ENCODE results near the gene MST1. TPM values are rescaled to one million over a fixed set of nuclear protein-coding genes. Genes with fewer than 3 reads are reported as not detected.
"Not testable (repeated sequence)": the region's sequence is repeated elsewhere in the genome, so short reads cannot be mapped to it uniquely, and the experiment has no call there.

The MST1 gene
- total RNA-seq, 1 donor from 2014 or later: 10.8 TPM

DNA sequence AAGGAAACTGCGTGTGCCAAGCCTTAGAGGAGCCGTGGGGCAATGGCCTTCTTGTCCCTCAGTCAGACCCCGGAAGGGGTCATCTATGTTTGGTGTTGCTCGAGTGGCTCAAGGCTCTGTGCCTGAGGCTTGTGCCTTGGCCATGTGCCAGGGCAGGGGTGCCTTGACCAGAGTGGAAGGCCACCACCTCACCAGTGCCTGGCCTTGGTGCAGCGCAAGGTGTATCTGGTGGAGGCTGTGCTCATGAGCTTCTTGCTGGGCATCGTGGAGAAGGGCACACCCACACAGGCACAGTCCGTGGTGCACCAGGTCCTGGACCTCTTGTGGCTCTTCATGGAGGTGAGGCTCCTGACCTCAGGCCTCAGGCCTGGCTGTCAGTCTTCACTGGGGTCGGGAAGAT, 10.7 kb upstream of the MST1 start:
- intact Hi-C loops (cut with DNase I): no loop called here
- Histone ChIP-seq H3K27me3 (no peaks in the 10 kb centered on the region), H3K4me1 (no peaks in the 10 kb centered on the region), H3K9me3 (no peaks in the 10 kb centered on the region), H3K27ac (no peak overlapping the region), H3K36me3 (peaks cover 0 to 37% of the 10 kb centered on the region in 2 donors), H3K4me3 (no peak overlapping the region)
- TF ChIP-seq POLR2A (IDR thresholded peaks at IDR 0.05): no peak
- TF ChIP-seq, protein P1, sequence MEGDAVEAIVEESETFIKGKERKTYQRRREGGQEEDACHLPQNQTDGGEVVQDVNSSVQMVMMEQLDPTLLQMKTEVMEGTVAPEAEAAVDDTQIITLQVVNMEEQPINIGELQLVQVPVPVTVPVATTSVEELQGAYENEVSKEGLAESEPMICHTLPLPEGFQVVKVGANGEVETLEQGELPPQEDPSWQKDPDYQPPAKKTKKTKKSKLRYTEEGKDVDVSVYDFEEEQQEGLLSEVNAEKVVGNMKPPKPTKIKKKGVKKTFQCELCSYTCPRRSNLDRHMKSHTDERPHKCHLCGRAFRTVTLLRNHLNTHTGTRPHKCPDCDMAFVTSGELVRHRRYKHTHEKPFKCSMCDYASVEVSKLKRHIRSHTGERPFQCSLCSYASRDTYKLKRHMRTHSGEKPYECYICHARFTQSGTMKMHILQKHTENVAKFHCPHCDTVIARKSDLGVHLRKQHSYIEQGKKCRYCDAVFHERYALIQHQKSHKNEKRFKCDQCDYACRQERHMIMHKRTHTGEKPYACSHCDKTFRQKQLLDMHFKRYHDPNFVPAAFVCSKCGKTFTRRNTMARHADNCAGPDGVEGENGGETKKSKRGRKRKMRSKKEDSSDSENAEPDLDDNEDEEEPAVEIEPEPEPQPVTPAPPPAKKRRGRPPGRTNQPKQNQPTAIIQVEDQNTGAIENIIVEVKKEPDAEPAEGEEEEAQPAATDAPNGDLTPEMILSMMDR (IDR thresholded peaks at IDR 0.05): no peak
- no peak for TF ChIP-seq POLR2AphosphoS5 (IDR thresholded peaks at IDR 0.05; ENCODE audit: insufficient read depth in 1 of 2, low read depth in 1 of 2)
- no peak for DNase-seq (ENCODE audit: extremely low spot score in 2 of 2)

DNA sequence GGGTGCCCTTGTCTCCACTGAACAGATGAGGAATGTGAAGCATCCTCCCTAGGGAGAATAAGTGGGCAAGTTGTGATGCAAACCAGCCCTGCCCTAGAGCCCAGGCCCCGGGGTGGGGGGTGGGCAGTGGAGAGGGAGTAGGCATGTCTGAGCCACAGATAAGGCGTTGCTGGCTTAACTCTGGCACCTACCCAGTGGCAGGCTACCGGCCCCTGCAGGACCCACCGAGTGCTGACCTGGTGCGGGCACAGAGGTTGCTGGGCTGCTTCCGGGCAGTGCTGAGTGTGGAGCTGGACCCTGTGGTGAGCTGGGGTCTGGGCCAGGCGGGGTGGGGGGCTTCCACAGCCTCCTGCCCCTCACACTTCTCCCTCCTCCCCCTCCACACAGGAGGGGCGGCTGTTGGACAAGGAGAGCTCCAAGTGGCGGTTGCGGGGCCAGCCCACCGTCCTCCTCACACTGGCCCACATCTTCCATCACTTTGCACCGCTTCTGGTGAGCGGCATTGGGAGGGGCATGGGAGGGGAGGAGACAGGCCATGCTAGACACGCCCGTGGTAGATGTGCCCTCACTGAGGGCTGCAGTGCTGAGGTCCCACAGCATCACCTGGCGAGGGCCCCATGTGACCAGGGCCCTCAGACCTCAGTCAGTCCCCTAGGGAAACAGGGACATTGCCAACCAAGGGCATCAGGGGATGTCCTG, 10.2 kb upstream of the MST1 start:
- Histone ChIP-seq H3K36me3 (peaks cover 0 to 33% of the 10 kb centered on the region in 2 donors), H3K4me1 (no peaks in the 10 kb centered on the region), H3K9me3 (no peaks in the 10 kb centered on the region), H3K27me3 (no peaks in the 10 kb centered on the region), H3K4me3 (no peak overlapping the region), H3K27ac (no peak overlapping the region)
- intact Hi-C loops (cut with DNase I): no loop called here
- no peak for DNase-seq (ENCODE audit: extremely low spot score in 2 of 2)
- TF ChIP-seq, protein P1 (IDR thresholded peaks at IDR 0.05): no peak
- TF ChIP-seq POLR2AphosphoS5 (IDR thresholded peaks at IDR 0.05; ENCODE audit: insufficient read depth in 1 of 2, low read depth in 1 of 2) (no peak), POLR2A (IDR thresholded peaks at IDR 0.05) (no peak)

DNA sequence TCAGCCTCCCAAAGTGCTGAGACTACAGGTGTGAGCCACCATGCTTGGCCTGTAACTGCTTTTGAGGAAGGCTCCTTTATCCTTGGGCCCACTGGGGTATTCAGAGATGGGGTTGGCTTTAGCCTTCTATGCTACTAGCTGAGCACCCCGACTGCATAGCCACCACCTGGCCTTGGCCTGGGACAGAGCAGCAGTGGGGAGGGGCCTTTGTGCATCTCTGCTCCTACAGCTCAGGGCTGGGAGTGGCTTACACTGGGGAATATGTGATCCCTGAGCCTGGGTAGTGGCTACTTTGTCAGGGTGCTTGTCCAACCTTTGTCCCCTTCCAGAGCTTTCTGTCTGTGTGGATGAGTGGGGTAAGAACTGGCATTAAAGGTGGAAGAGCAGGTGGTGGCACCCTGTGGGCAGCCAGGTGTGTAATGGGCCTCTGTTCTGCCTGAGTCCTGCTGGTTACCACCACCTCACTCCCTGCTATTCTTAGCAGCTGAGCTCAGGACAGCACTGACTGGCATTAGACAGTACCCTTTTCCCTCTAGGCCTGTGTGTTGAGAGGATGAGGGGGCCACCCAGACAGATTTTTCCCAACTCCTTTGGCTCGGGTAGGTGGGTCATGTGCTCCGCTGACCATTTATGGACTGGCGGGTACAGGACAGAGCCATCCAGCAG, 6.2 kb upstream of the MST1 start:
- H3K9me3 ChIP-seq: not testable (repeated sequence)

DNA sequence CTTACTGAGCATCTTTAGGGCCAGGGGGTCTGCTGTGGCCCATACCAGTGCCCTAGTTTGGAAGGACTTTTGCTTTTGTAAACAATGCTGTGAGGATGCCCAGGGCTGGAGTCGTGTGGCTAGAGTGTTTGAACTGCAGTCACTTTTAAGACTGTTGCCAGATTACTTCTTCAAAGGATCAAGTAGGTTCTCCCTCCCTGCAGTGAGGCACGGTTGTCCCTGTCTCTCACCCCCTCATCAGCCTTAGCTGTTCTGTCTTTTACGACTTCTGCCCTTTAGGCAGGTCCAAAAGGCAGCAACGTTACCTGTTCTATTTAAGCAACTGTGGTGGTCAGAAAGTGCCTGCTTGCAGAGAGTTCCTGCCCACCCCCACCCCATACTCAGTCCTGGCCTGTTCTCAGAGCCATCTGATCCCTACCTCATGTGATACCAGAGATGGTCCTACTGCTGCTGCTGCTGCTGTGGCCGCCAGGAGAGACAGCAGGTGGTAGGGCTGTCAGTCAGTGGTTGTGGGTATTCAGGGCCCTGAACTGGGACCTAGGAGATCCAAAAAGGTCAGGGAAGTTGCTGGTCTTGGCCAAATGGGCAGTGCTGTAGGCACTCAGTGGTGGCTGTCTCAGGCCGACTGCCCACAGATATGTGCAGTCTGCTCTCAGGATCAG, 5.3 kb upstream of the MST1 start:
- DNase-seq (ENCODE audit: extremely low spot score in 2 of 2); H3K9me3 ChIP-seq; H3K4me3 ChIP-seq; H3K27me3 ChIP-seq; H3K27ac ChIP-seq; intact Hi-C loops (cut with DNase I): not testable (repeated sequence)
- peaks cover 25% of the 10 kb centered on the region for H3K4me1 ChIP-seq
- peaks cover 0 to 18% of the 10 kb centered on the region in 2 donors for H3K36me3 ChIP-seq

More for the DNA sequence above, 6.2 kb upstream of the MST1 start:
- H3K27me3 ChIP-seq; H3K4me3 ChIP-seq; DNase-seq (ENCODE audit: extremely low spot score in 2 of 2); H3K27ac ChIP-seq; intact Hi-C loops (cut with DNase I): not testable (repeated sequence)
- Histone ChIP-seq H3K4me1 (peaks cover 16% of the 10 kb centered on the region), H3K36me3 (peaks cover 0 to 18% of the 10 kb centered on the region in 2 donors)

DNA sequence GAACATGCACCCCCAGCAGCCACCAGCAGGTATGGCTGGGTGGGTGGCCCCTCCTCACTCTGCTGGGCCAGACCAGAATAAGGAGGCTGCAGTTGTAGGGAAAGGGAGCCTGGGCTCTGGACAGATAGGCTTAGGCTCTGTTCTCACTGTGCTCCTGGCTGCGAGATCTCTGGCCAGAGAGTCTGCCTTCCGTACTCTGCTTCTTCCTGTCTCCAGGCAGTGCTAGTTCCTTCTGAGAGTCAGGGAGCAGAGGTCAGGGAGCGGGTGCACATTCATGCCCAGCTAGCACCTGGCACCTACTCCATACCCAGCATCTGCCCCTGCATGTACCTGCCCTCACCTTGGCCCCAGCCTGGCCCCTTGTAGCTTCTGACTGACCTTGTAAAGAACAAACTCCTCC, 2.2 kb upstream of the MST1 start:
- H3K36me3 ChIP-seq; H3K9me3 ChIP-seq; H3K4me3 ChIP-seq; DNase-seq (ENCODE audit: extremely low spot score in 2 of 2); H3K27ac ChIP-seq; H3K27me3 ChIP-seq; intact Hi-C loops (cut with DNase I): not testable (repeated sequence)
- H3K4me1 ChIP-seq: peaks cover 46% of the 10 kb centered on the region

DNA sequence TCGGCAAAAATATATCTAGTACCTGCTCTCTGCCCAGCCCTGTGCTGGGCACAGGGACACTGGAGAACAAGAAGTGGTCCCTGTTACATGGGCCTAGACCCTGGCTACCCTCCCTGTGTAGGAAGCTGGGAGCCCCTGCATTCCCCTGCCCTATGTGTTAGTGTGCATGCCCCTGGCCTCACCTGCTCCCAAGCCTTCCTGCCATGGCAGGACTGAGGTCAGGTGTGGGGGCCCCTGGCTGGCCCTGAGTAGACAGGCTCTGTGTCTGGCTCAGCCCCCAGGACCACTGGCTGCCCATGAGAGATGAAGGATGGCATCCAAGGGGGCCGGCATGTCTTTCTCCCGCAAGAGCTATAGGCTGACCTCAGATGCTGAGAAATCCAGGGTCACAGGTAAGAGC, 1.6 kb upstream of the MST1 start:
- H3K27ac ChIP-seq; H3K36me3 ChIP-seq; H3K9me3 ChIP-seq; intact Hi-C loops (cut with DNase I); H3K4me3 ChIP-seq; H3K27me3 ChIP-seq; DNase-seq (ENCODE audit: extremely low spot score in 2 of 2): not testable (repeated sequence)
- peaks cover 51% of the 10 kb centered on the region for H3K4me1 ChIP-seq

DNA sequence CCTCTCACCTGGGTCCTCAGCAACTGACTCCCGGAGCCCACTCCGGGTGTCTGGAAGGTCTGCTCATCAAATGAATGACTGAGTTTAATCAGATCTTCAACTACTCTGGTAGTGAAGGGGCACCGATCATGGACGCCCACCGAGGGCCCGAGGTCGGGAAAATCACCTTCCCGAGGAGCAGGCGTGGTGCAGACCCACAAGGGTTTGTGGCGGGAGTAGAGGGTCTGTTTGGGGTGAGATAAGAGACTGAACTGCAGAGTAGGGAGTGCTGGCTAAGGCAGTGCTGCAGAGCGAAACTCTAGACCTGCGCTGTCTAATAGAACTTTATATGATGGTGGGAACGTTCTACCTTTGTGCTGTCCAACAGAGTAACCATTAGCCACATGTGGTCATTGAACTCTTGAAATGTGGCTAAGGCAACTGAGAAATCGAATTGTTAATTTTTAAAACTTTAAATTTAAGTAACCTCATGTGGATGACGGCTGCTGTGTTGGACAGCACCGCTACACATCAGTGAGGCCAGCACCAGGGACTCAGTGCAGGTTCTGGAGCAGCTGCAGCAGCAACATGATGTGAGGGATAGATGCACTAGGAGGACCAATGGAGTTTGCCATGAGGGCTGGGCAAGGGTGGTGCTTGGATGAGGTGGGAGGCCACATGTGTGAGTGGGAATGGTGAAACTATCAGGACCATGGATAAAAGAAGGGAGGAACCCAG, 792 bp upstream of the MST1 start:
- H3K27me3 ChIP-seq; H3K36me3 ChIP-seq; DNase-seq (ENCODE audit: extremely low spot score in 2 of 2); intact Hi-C loops (cut with DNase I); H3K9me3 ChIP-seq: not testable (repeated sequence)
- peak overlapping the region; percentile 81 to 97 for H3K4me3 ChIP-seq
- peaks cover 51% of the 10 kb centered on the region for H3K4me1 ChIP-seq
- peak overlapping the region; percentile 83 for H3K27ac ChIP-seq

DNA sequence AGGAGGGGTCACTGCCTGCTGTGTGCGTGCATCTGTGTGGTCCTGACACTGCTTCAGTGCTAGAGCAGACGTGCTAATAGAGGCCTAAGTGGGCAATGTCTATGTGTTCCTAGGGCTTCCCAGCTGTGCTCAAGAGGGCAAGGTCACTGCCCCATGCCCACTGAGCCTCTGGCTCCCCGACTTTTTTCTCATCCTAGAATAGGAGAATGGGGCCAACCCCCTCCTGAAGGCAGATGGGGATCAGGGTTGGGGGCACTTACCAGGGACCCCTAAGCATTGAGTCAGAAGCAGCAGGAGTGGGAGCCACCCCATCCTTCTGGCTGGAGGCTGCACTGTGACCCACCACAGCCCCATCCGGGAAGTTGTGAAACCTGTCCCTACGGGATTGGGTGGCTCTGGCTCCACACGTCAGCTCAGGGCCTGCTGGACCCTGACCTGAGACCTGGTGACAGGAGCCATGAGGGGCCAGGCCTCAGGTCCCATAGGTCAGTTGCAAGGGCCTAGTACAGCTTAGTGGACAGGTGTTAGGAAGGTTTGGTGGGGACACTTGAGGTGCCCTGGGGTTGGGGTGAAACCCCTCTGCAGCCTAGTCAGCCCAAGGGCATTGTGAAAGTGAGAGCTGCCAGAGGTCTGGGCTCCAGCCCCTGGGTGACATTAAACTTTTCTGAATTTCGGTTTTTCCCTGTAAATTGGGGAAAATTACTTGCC, 782 bp downstream of the MST1 start:
- Histone ChIP-seq H3K4me1 (peaks cover 51% of the 10 kb centered on the region), H3K27ac (peak overlapping the region; percentile 83), H3K4me3 (peak overlapping the region; percentile 81 to 97)
- H3K36me3 ChIP-seq; H3K9me3 ChIP-seq; DNase-seq (ENCODE audit: extremely low spot score in 2 of 2); intact Hi-C loops (cut with DNase I); H3K27me3 ChIP-seq: not testable (repeated sequence)

DNA sequence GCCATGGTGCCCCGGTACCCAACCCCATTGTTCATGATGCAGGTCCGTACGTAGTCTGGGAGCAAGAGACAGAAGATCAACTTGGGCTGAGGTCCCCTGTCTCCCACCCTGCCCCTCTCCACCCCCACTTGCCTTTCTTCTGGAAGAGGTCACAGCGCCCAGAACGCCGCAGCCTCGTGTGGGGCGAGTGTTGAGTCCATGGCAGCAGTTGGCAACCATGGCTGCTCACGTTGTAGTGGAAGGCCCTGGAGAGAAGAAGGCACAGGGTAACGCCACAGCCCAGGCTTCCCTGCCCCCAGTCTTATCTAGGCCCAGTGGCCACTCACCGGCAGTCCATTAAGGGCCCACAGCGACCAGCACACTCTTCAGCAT, 1.9 kb downstream of the MST1 start:
- peaks cover 0 to 15% of the 10 kb centered on the region in 2 donors for H3K36me3 ChIP-seq
- H3K9me3 ChIP-seq; H3K27ac ChIP-seq; intact Hi-C loops (cut with DNase I); H3K27me3 ChIP-seq; DNase-seq (ENCODE audit: extremely low spot score in 2 of 2); H3K4me3 ChIP-seq: not testable (repeated sequence)
- peaks cover 51% of the 10 kb centered on the region for H3K4me1 ChIP-seq
